Cardiac fibroblast (primary cell): Measurements from ENCODE around the gene KLK6.
"Not testable (repeated sequence)": the region's sequence is repeated elsewhere in the genome, so short reads cannot be mapped to it uniquely, and the experiment has no call there.

Experiments used
- DNase-seq, 2 donors: peaks; one replicate each; pipeline versions ENCODE4 v3.0.0 to v3.0.0-alpha.2; 2010; ENCODE audit warnings: low read depth in 2 of 2
- H3K4me3 ChIP-seq, 2 donors: replicated peaks in 1 of 2; 1 replicate in 1 of 2; 2 replicates in 1 of 2; pipeline ENCODE4 v1.5.1; 2011; ENCODE audit warnings: low read depth in 2 of 2, low read length in 2 of 2, mild to moderate bottlenecking in 2 of 2, moderate library complexity in 1 of 2
- CTCF ChIP-seq: IDR thresholded peaks from one replicate; pipeline ENCODE4 v1.5.1; 2011; ENCODE audit warnings: low read depth, mild to moderate bottlenecking, low read length, inconsistent platforms

KLK6 gene

GRCh38 chr19:50972795-50973376, 3.5 kb upstream of the KLK6 start:
- DNase-seq: no peak
- H3K4me3 ChIP-seq: no peak overlapping the region
- no peak for TF ChIP-seq CTCF

DNA sequence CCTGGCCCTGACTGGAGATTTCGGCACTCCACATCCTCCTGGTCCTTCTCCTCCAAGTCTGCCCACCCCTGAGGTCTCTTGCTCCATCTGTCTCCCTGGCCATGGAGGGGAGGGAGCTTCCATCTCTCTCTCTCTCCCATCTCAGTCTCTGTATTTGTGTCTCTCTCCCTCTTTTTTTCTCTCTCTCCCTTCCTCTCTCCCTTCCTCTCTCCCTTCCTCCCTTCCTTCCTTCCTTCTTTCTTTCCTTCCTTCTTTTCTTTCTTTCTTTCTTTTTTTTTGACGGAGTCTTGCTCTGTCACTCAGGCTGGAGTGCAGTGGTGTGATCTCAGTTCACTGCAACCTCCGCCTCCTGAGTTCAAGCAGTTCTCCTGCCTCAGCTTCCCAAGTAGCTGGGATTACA, 419 bp upstream of the KLK6 start:
- not testable (repeated sequence) for DNase-seq, H3K4me3 ChIP-seq

DNA sequence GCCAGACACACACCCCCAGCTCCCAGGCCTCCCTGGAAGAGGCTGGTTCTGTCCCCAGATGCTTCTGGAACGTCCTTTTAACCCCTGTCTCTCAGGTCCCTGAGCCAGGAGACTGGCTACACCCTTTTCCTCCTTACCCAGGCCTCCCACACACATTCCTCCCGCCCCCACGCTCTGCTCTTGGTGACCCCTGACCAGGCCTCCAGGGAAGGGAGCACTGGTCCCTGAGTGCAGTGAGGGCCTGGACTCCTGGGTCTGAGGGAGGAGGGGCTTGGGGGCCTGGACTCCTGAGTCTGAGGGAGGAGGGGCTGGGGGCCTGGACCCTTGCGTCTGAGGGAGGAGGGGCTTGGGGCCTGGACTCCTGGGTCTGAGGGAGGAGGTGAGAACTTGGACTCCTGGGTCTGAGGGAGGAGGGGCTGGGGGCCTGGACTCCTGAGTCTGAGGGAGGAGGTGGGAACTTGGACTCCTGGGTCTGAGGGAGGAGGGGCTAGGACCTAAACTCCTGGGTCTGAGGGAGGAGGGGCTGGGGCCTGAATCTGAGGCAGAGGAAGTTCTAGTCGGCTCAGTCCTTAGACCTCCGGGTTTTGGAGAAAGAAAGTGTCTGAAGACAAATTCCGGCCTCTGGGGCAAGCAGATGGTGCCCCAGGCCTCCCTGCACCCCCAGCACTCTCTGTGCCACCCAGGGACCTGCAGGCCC, 527 bp downstream of the KLK6 start:
- no peak for TF ChIP-seq CTCF
- DNase-seq: peak in 1 of 2 donors; percentile 2
- no peak overlapping the region for H3K4me3 ChIP-seq

- DNase-seq: no peak
- no peak overlapping the region for H3K4me3 ChIP-seq
- TF ChIP-seq CTCF: no peak
These were observed 1.3 kb downstream of the KLK6 start for GRCh38 chr19:50967929-50968715.

- no peak overlapping the region for H3K4me3 ChIP-seq
- DNase-seq: no peak
- TF ChIP-seq CTCF: no peak
These were observed 5.1 kb downstream of the KLK6 start for GRCh38 chr19:50964266-50964665.

DNA sequence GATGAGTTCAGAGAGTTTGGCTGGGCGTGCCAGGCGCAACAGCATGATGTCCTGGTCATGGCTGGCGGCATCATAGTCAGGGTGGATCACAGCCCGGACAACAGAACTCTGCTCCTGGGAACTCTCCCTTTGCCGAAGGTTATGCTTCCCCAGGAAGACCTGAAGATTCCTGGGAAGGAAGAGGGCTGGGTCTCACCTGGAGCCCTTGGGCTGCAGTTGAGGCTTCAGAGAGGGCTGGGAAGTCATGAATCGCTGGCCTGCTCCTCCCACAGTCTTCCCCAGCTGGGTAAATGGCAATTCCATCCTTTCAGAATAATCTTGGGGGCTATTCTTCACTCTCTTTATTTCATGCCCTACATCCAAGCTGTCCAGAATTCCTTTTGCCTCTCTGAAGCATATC, 6.0 kb downstream of the KLK6 start:
- no peak overlapping the region for H3K4me3 ChIP-seq
- no peak for TF ChIP-seq CTCF
- no peak for DNase-seq

- H3K4me3 ChIP-seq: no peak overlapping the region
- no peak for TF ChIP-seq CTCF
- DNase-seq: no peak
These were observed 7.1 kb downstream of the KLK6 start for GRCh38 chr19:50962245-50962644.
